ENCODE results near the gene PSD2.

PSD2 gene

DNA sequence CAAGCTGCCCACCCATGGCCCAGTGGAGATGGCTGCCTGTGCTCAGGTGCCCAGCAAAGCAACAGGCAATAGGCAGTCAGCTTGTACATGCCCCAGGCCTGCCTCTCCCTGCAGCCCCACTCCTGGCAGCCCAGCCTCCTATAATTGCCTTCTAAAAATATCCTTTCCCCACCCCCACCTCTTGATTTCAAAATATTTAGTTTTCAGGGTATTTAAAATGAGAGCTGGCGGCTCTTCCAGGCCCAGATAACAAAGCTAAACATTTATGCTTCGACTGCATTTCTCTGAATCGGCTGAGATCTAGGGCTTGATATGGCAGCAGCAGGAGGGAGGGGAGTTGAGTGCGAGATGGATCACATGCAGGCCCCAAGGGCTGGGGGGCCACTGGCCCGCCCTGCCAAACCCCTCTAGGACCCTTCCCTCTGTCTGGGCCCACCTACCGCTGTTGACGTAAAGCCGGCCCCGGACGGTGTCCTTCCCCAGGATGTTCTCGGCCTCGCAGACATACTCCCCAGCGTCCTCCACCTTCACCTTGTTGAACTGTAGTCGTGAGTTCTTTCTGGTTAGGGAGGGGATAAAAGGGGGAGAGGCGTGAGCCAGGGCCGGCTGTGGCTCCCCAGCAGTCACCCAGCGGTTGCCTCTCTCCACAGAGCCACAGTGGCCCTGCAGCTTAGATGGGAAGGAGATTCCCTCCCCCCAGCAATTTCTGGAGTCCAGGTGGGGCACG, 85.0 kb downstream of the PSD2 start:
- Histone ChIP-seq H3K9ac (ENCODE audit: low read length) (no peak overlapping the region), H3K4me3 (ENCODE audit: low read length) (no peak overlapping the region), H3K4me1 (ENCODE audit: control insufficient read depth, insufficient read depth, low read length) (peaks cover 8% of the 10 kb centered on the region), H3K9me3 (ENCODE audit: control insufficient read depth, low read length) (peaks cover 4% of the 10 kb centered on the region), H3K27me3 (replicated peaks; ENCODE audit: control insufficient read depth, insufficient read depth, low read length) (peaks cover 5% of the 10 kb centered on the region), H3K36me3 (ENCODE audit: control insufficient read depth, insufficient read depth, low read length, severe bottlenecking) (no peaks in the 10 kb centered on the region)
- DNase-seq (ENCODE audit: low read depth) = peak; percentile 5

DNA sequence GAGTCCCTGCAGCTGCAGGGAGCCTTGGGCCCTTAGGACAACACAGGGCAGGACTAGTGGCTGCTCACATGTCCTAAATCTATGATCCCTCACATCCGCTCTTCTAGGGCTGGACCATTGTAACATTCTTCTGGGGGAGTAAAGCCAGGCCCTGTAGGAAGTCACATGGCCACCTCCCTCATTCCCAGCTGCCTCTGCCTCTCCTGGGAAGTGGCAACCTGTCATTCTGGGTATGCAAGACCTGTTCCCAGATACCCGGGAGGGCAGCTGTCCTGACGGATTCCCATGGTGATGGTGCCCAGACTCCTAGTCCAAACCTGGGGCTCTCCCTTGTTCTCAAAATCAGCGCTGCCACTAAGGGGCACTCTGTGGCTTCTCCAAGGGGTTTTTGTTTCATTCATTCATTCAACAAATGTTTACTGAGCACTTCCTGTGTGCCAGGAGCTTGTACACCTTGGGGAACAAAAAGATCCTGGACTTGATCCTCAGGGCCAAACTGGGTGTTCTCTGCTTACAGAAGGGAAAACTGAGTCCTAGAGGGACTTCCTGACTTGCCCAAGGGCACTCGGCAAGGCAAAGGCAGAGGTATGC, 85.6 kb downstream of the PSD2 start:
- no peak for DNase-seq (ENCODE audit: low read depth)
- peaks cover 6% of the 10 kb centered on the region for H3K27me3 ChIP-seq (replicated peaks; ENCODE audit: control insufficient read depth, insufficient read depth, low read length)
- no peak overlapping the region for H3K4me3 ChIP-seq (ENCODE audit: low read length)

DNA sequence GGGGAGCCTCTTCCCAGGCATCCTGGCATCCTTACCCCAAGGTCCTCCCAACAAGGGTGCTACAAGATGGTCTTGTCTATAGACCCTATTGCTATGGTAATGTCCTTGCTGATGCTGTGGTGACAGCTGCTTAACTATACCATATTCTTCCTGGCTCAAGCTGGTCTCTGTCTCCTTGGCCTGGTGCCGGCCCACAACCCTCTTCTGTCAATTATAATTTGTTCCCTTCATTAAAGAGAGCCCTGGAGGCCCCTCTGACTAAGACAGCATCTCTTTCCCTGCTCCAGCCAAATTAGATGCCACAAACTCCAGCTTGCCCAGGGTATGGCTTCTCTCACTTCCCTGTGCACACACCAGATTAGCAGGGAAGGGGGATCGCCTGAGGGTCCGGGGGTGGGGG, 86.7 kb downstream of the PSD2 start:
- Histone ChIP-seq H3K9ac (ENCODE audit: low read length) (no peak overlapping the region), H3K36me3 (ENCODE audit: control insufficient read depth, insufficient read depth, low read length, severe bottlenecking) (no peaks in the 10 kb centered on the region), H3K27me3 (replicated peaks; ENCODE audit: control insufficient read depth, insufficient read depth, low read length) (peaks cover 16% of the 10 kb centered on the region), H3K4me3 (ENCODE audit: low read length) (no peak overlapping the region), H3K4me1 (ENCODE audit: control insufficient read depth, insufficient read depth, low read length) (peaks cover 8% of the 10 kb centered on the region), H3K9me3 (ENCODE audit: control insufficient read depth, low read length) (no peaks in the 10 kb centered on the region)
- no peak for DNase-seq (ENCODE audit: low read depth)

More for the DNA sequence above, 85.6 kb downstream of the PSD2 start:
- Histone ChIP-seq H3K9me3 (ENCODE audit: control insufficient read depth, low read length) (no peaks in the 10 kb centered on the region), H3K4me1 (ENCODE audit: control insufficient read depth, insufficient read depth, low read length) (peaks cover 8% of the 10 kb centered on the region), H3K9ac (ENCODE audit: low read length) (no peak overlapping the region), H3K36me3 (ENCODE audit: control insufficient read depth, insufficient read depth, low read length, severe bottlenecking) (no peaks in the 10 kb centered on the region)

DNA sequence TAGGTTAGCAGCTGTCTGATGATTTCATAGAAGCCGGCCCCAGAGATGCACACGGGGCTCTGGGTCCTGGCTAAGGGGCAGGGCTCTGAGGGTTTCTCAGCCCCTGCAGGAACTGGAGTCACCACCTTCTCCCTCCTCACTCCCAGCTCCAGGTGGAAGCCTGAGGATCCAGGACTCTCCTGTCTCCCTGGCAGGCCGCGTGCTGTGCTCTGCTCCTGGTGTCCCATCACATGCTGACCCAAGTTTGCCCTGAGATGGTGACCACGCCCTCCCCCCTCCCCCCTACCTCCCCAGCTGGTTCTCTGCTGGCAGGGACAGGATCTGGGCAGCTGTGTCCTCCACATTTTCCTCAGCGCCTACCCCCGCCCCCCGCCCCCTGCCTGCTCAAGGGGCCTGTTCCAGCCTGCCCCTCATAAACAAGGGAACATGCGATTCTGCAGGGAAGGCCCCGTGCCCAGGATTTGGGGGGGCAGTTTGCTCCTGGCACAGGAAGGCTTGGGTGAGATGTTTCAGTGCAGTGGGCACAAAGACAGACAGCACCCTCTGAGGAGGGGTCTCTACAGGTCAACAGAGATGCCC, 87.4 kb downstream of the PSD2 start:
- no peak overlapping the region for H3K4me3 ChIP-seq (ENCODE audit: low read length)
- H3K27me3 ChIP-seq (replicated peaks; ENCODE audit: control insufficient read depth, insufficient read depth, low read length) = peaks cover 16% of the 10 kb centered on the region
- DNase-seq (ENCODE audit: low read depth) = no peak
- H3K4me1 ChIP-seq (ENCODE audit: control insufficient read depth, insufficient read depth, low read length) = peaks cover 8% of the 10 kb centered on the region
- no peak overlapping the region for H3K9ac ChIP-seq (ENCODE audit: low read length)
- no peaks in the 10 kb centered on the region for H3K9me3 ChIP-seq (ENCODE audit: control insufficient read depth, low read length)
- H3K36me3 ChIP-seq (ENCODE audit: control insufficient read depth, insufficient read depth, low read length, severe bottlenecking) = no peaks in the 10 kb centered on the region

DNA sequence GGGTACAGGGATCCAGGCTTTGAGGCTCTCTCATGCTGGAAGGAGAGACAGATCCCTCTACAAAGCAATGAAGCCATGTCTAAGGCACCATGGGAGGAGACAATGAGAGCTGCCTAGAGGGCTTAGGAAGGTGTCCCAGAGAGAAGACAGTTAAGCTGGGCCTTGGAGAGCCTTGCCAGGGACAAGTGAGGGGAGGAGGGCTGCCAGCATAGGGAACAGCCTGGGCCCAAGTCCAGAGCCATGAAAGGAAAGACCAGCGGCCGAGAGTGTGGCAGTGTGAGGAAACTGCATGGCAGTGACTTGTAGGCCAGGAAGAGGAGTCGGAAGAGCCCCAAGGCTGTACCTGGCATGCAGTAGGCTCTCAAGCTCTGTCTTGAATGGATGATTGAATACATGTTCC, 88.5 kb downstream of the PSD2 start:
- no peak for DNase-seq (ENCODE audit: low read depth)
- H3K27me3 ChIP-seq (replicated peaks; ENCODE audit: control insufficient read depth, insufficient read depth, low read length) = peaks cover 16% of the 10 kb centered on the region
- no peak overlapping the region for H3K4me3 ChIP-seq (ENCODE audit: low read length)

DNA sequence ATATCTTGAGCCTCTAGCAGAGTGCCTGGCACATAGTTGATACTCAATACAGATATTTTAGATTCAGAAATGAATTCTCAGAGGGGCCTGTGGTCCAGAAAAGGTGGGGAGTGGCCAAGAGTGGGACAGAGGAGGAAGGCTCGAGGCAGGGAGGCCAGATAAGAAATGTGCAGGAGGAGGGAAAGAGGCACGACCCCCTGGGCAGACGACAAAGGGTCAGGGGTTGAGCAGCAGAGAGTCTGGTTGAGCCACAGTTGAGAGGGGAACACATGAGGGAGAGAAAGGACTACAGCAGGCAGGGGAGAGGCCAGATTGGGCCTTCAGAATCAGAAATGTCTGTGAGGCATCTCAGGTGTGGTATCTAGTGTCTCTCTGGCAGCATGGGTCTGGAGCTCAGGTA, 89.1 kb downstream of the PSD2 start:
- Histone ChIP-seq H3K9me3 (ENCODE audit: control insufficient read depth, low read length) (no peaks in the 10 kb centered on the region), H3K9ac (ENCODE audit: low read length) (no peak overlapping the region), H3K36me3 (ENCODE audit: control insufficient read depth, insufficient read depth, low read length, severe bottlenecking) (no peaks in the 10 kb centered on the region), H3K27me3 (replicated peaks; ENCODE audit: control insufficient read depth, insufficient read depth, low read length) (peaks cover 16% of the 10 kb centered on the region), H3K4me1 (ENCODE audit: control insufficient read depth, insufficient read depth, low read length) (peaks cover 8% of the 10 kb centered on the region), H3K4me3 (ENCODE audit: low read length) (no peak overlapping the region)
- no peak for DNase-seq (ENCODE audit: low read depth)

More for the DNA sequence above, 88.5 kb downstream of the PSD2 start:
- Histone ChIP-seq H3K9me3 (ENCODE audit: control insufficient read depth, low read length) (no peaks in the 10 kb centered on the region), H3K9ac (ENCODE audit: low read length) (no peak overlapping the region), H3K36me3 (ENCODE audit: control insufficient read depth, insufficient read depth, low read length, severe bottlenecking) (no peaks in the 10 kb centered on the region), H3K4me1 (ENCODE audit: control insufficient read depth, insufficient read depth, low read length) (peaks cover 8% of the 10 kb centered on the region)

DNA sequence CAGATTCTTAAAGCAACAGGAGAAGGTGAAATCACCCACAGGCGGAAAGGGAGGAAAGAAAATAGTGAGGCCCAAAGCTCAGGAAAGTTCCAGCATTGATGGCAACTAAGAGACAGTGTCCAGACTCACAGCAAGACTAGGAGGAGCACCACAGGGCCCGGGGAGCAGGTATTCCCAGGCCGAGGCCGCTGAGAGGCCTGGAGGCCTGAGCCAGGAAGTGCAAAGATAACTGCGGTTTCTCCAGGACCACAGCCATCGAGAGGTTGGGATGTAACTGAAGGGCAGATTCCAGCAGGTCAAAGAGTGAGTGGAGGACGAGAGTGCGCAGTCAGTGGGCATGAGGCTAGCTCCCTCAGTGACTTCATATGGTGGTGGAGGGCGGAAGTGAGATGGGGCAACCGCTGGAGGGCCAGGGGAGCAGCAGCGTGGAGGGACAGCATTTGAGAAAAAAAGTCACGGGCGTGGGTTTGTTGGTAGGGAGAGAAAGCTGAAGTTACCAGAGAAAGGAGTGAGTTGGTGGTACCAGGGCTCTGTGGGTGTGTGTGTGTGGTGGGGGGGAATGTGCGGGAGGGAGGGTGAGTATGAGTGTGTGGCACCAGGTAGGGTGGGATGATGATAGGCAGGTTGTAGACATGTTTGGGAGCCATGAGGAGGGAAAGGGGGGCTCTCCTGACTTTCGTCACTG, 89.7 kb downstream of the PSD2 start:
- H3K9me3 ChIP-seq (ENCODE audit: control insufficient read depth, low read length) = no peaks in the 10 kb centered on the region
- no peak for DNase-seq (ENCODE audit: low read depth)
- H3K9ac ChIP-seq (ENCODE audit: low read length) = no peak overlapping the region
- no peaks in the 10 kb centered on the region for H3K36me3 ChIP-seq (ENCODE audit: control insufficient read depth, insufficient read depth, low read length, severe bottlenecking)
- peaks cover 16% of the 10 kb centered on the region for H3K27me3 ChIP-seq (replicated peaks; ENCODE audit: control insufficient read depth, insufficient read depth, low read length)
- peaks cover 5% of the 10 kb centered on the region for H3K4me1 ChIP-seq (ENCODE audit: control insufficient read depth, insufficient read depth, low read length)
- H3K4me3 ChIP-seq (ENCODE audit: low read length) = no peak overlapping the region

DNA sequence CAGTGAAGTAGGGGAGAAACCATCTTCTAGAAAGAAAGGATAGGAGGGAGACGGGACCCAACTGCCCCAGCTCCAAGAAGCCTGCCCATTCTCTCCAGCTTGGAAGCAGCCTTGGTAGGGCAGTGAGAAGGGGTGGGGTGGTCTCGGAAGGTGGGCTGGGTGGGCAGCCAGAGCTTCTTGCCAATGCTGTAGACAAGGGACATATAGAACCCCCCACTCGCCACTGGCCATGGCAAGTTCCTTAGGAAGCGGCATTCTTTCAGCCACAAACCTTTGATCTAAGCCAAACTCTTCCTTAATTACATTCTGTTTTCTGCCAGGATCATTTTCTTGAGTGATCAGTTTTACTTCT, 90.2 kb downstream of the PSD2 start:
- peaks cover 16% of the 10 kb centered on the region for H3K27me3 ChIP-seq (replicated peaks; ENCODE audit: control insufficient read depth, insufficient read depth, low read length)
- DNase-seq (ENCODE audit: low read depth) = no peak
- H3K4me1 ChIP-seq (ENCODE audit: control insufficient read depth, insufficient read depth, low read length) = no peaks in the 10 kb centered on the region
- H3K36me3 ChIP-seq (ENCODE audit: control insufficient read depth, insufficient read depth, low read length, severe bottlenecking) = no peaks in the 10 kb centered on the region
- no peak overlapping the region for H3K4me3 ChIP-seq (ENCODE audit: low read length)
- no peak overlapping the region for H3K9ac ChIP-seq (ENCODE audit: low read length)
- H3K9me3 ChIP-seq (ENCODE audit: control insufficient read depth, low read length) = no peaks in the 10 kb centered on the region

DNA sequence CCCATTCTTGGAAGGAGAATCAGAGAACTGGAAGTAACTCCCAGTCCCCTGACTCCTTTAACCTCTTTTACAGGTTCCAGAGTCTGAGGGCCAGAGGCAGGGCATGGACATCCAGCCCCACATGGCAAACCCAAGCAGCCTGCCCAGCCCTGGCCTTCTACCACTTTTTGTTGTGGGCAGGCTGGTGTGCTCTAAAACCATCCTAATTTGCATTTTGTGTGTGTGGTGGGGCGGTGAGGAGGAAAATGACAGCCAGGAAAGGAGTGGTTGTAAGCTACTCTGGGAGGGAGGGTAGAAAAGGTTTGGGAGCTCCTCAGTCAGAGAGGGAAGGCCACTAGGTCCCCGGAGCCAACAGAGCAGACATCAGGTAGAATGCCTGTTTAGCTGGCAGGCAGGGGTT, 90.6 kb downstream of the PSD2 start:
- H3K9ac ChIP-seq (ENCODE audit: low read length) = no peak overlapping the region
- no peaks in the 10 kb centered on the region for H3K36me3 ChIP-seq (ENCODE audit: control insufficient read depth, insufficient read depth, low read length, severe bottlenecking)
- peaks cover 16% of the 10 kb centered on the region for H3K27me3 ChIP-seq (replicated peaks; ENCODE audit: control insufficient read depth, insufficient read depth, low read length)
- no peaks in the 10 kb centered on the region for H3K4me1 ChIP-seq (ENCODE audit: control insufficient read depth, insufficient read depth, low read length)
- DNase-seq (ENCODE audit: low read depth) = no peak
- no peak overlapping the region for H3K4me3 ChIP-seq (ENCODE audit: low read length)
- no peaks in the 10 kb centered on the region for H3K9me3 ChIP-seq (ENCODE audit: control insufficient read depth, low read length)

DNA sequence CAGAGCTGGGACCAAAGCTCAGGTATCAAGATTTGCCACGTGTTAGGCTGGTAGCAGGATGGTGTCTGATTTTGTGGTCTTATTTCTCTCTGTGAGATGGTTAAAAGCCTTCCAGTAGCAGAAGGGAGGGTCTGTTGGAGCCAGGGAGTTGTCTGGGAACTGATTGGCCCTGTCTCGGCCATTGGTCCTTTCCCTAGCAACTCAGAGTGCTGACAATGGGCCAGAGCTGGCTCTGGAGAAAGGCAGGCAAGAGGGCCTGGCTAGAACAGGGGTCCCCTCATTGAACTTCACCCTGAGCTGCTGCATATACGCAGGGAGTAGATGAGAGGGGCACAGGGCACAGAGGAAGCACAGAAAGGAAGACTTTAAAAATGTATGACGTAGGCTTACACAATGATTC, 92.8 kb downstream of the PSD2 start:
- no peak overlapping the region for H3K9ac ChIP-seq (ENCODE audit: low read length)
- H3K36me3 ChIP-seq (ENCODE audit: control insufficient read depth, insufficient read depth, low read length, severe bottlenecking) = no peaks in the 10 kb centered on the region
- H3K27me3 ChIP-seq (replicated peaks; ENCODE audit: control insufficient read depth, insufficient read depth, low read length) = peaks cover 11% of the 10 kb centered on the region
- no peaks in the 10 kb centered on the region for H3K9me3 ChIP-seq (ENCODE audit: control insufficient read depth, low read length)
- no peak for DNase-seq (ENCODE audit: low read depth)
- H3K4me3 ChIP-seq (ENCODE audit: low read length) = no peak overlapping the region
- H3K4me1 ChIP-seq (ENCODE audit: control insufficient read depth, insufficient read depth, low read length) = no peaks in the 10 kb centered on the region

DNA sequence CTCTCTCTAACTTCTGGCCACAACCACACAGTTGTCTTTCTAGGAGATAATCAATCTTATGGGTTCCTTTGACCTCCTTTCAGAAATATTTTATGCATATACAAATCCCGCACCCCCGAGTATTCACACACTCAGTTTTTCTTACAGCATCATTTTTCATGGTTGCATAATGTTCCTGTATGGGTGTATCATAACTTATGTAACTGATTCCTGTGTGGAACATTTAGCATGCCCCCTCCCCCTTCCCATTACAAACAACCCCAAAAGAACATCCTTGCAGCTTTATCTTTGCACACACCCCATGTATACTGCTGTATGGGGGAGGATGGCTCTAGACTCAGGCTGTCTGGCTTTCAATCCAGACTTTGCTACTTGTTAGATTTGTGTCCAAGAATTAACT, 93.8 kb downstream of the PSD2 start:
- DNase-seq (ENCODE audit: low read depth) = no peak
- Histone ChIP-seq H3K36me3 (ENCODE audit: control insufficient read depth, insufficient read depth, low read length, severe bottlenecking) (no peaks in the 10 kb centered on the region), H3K4me3 (ENCODE audit: low read length) (no peak overlapping the region), H3K4me1 (ENCODE audit: control insufficient read depth, insufficient read depth, low read length) (no peaks in the 10 kb centered on the region), H3K9me3 (ENCODE audit: control insufficient read depth, low read length) (no peaks in the 10 kb centered on the region), H3K27me3 (replicated peaks; ENCODE audit: control insufficient read depth, insufficient read depth, low read length) (peaks cover 11% of the 10 kb centered on the region), H3K9ac (ENCODE audit: low read length) (no peak overlapping the region)

Data from adipocyte (in vitro differentiated cells).